ENCODE measurements around the gene PFDN1.
"Not testable (repeated sequence)": the region's sequence is repeated elsewhere in the genome, so short reads cannot be mapped to it uniquely, and the experiment has no call there.

The PFDN1 gene

DNA sequence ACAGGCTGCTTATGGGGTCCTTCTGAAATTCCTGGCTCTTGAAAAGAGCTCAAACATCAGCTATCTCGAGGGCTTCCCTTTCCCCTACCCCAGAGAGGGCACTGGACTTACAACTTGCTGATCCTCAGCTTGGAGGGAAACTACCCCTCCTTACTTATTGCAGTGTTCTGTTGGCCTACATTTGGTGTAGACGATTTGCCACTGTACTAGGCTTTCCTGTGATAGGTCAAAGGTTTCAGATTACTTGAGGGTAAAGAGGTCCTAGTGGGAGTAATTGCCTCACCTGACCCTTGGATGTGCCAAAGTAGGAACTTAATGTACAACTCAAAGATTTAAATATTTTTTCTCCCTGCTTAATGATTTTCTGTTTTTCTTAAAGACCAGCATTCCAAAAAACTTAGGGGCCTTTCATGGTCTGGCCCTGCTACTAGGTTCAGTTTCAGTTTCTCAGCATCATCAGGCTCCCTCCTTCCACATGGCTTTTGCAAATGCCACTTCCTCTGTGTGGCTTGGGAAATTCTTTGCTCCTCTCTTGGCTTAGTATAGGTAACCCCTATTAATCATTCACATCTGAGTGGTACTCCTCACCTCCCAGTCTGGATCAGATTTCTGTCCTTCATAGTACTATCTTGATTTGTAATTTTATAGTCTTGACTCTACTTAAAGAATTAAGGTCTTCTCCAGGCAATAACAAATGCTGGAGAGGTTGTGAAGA is 95.5 kb downstream of the PFDN1 start:
- DNase-seq: no peak

GRCh38 chr5:140205952-140206351 is 96.9 kb downstream of the PFDN1 start:
- DNase-seq: no peak

- DNase-seq: no peak
Measured at GRCh38 chr5:140205216-140205615, 97.7 kb downstream of the PFDN1 start.

DNA sequence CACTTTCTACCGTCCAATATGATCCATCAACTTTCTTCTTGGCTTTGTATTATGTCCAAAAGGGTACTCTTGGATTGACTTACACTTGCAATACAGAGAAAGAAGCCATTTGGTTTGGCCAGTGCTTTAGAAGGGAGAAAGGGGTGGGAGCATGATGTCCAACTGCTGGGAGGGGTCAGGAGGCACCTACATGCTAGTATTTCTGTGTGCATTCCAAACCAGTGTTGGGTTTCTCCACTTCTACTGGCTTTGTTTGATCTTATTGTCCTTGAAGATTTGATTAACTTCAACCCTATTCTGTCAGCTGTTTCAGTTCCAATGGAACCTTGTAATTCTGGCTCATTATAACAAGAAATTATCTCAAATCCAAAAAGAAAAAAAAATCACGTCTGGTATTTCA is 100.3 kb downstream of the PFDN1 start:
- DNase-seq: no peak

GRCh38 chr5:140202078-140202477 is 100.8 kb downstream of the PFDN1 start:
- DNase-seq: no peak

DNA sequence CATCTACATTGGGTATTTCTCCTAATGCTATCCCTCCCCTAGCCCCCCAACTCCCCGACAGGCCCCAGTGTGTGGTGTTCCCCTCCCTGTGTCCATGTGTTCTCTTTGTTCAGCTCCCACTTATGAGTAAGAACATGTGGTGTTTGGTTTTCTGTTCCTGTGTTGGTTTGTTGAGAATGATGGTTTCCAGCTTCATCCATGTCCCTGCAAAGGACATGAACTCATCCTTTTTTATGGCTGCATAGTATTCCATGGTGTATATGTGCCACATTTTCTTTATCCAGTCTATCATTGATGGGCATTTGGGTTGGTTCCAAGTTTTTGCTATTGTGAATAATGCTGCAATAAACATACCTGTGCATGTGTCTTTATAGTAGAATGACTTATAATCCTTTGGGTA is 104.0 kb downstream of the PFDN1 start:
- DNase-seq: not testable (repeated sequence)

DNA sequence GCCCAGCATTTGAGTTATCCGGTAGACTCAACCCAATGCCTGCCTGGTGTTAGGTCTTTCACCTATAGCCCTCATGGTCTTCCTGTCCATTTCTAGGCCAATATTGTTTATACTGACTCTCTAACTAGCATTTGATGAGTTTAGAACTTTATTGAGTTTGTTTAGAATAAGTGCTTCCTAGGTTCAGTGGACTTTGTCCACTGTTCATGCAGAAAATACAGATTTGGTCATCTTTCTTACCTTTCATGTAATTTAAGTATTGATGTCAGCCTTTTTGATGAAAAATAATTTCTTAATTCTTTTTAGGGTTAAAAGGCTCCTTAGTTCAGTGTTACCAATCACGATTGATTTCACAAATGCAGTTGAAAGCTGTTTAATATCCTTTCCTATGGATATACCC is 105.9 kb downstream of the PFDN1 start:
- DNase-seq: no peak

- DNase-seq: no peak
Measured at GRCh38 chr5:140196115-140196814, 106.6 kb downstream of the PFDN1 start.
